Cerebellar cortex (tissue), 1 donor: ENCODE data around the gene ENTHD1.
A peak's percentile ranks its signal among the peaks of the same experiment; 100 is the strongest.
"Not testable (repeated sequence)": the region's sequence is repeated elsewhere in the genome, so short reads cannot be mapped to it uniquely, and the experiment has no call there.

Experiments used
- DNase-seq: peaks from one replicate; pipeline ENCODE4 v3.0.0-alpha.2; 2015; ENCODE audit warnings: low spot score

Gene ENTHD1

GRCh38 chr22:39924286-39924685, 30.7 kb upstream of the ENTHD1 start:
- DNase-seq: no peak

GRCh38 chr22:39923696-39924095, 30.1 kb upstream of the ENTHD1 start:
- DNase-seq: no peak

GRCh38 chr22:39920134-39920743, 26.7 kb upstream of the ENTHD1 start:
- no peak for DNase-seq

GRCh38 chr22:39917776-39918495, 24.4 kb upstream of the ENTHD1 start:
- DNase-seq: peak; percentile 52

- DNase-seq: no peak
Measured at GRCh38 chr22:39917197-39917643, 23.7 kb upstream of the ENTHD1 start.

GRCh38 chr22:39916496-39916895, 22.9 kb upstream of the ENTHD1 start:
- DNase-seq: no peak

- no peak for DNase-seq
Measured at GRCh38 chr22:39915295-39915726, 21.8 kb upstream of the ENTHD1 start.

- DNase-seq: no peak
Measured at GRCh38 chr22:39914584-39914983, 21.0 kb upstream of the ENTHD1 start.

- DNase-seq: no peak
Measured at GRCh38 chr22:39913886-39914285, 20.3 kb upstream of the ENTHD1 start.

GRCh38 chr22:39913321-39913720, 19.8 kb upstream of the ENTHD1 start:
- DNase-seq: no peak

GRCh38 chr22:39910876-39911613, 17.5 kb upstream of the ENTHD1 start:
- DNase-seq: no peak

GRCh38 chr22:39908737-39909136, 15.2 kb upstream of the ENTHD1 start:
- no peak for DNase-seq

GRCh38 chr22:39908136-39908535, 14.6 kb upstream of the ENTHD1 start:
- DNase-seq: no peak

GRCh38 chr22:39907605-39908097, 14.1 kb upstream of the ENTHD1 start:
- DNase-seq: no peak

- no peak for DNase-seq
Measured at GRCh38 chr22:39907047-39907446, 13.5 kb upstream of the ENTHD1 start.

- no peak for DNase-seq
Measured at GRCh38 chr22:39906207-39906606, 12.6 kb upstream of the ENTHD1 start.

GRCh38 chr22:39905687-39906086, 12.1 kb upstream of the ENTHD1 start:
- no peak for DNase-seq

- DNase-seq: no peak
Measured at GRCh38 chr22:39904862-39905261, 11.3 kb upstream of the ENTHD1 start.

GRCh38 chr22:39904024-39904423, 10.5 kb upstream of the ENTHD1 start:
- DNase-seq: not testable (repeated sequence)

GRCh38 chr22:39901565-39902146, 8.1 kb upstream of the ENTHD1 start:
- no peak for DNase-seq

- DNase-seq: no peak
Measured at GRCh38 chr22:39900306-39901227, 7.0 kb upstream of the ENTHD1 start, which contains the start of gene GRAP2. Gene GRAP2, plus strand, starts transcription at chr22:39901084. Its CDS starts 46,023 bp downstream, at chr22:39947107.
